H1 (cell line): ENCODE data around the gene SLC35D3. TPM values are rescaled to one million over a fixed set of nuclear protein-coding genes. Genes with fewer than 3 reads are reported as not detected.

Source experiments
- EP300 ChIP-seq, 2 experiments: IDR thresholded peaks; 1 replicate in 1 of 2; 2 replicates in 1 of 2; pipeline ENCODE4 v1.6.1; 2011 to 2012; ENCODE audit warnings: low read depth in 2 of 2, low read length in 2 of 2, mild to moderate bottlenecking in 2 of 2, borderline replicate concordance in 1 of 2, inconsistent platforms in 1 of 2, moderate library complexity in 1 of 2
- SP2 ChIP-seq: IDR thresholded peaks from 2 replicates; pipeline ENCODE4 v1.6.1; 2012; ENCODE audit warnings: mild to moderate bottlenecking, low read length, inconsistent platforms
- polyA plus RNA-seq, 7 experiments: library from polyadenylated mRNA; depleted of rRNA in 3 of 7; stranded (reverse) in 5 of 7; unstranded in 2 of 7; fragments of >200 nt in 5 of 7; fragments of 200-250 nt in 2 of 7; gene quantifications; 1 replicate in 5 of 7; 2 replicates in 1 of 7; 4 replicates in 1 of 7; pipeline versions ENCODE4 v1.2.1 to v1.2.3, GENCODE V29; 2011 to 2013; ENCODE audit warnings: missing spikeins in 2 of 7, mixed read lengths in 2 of 7
- total RNA-seq: library from RNA; stranded (reverse); fragmentation: NEBNext Ultra II Directional; extraction: Animal tissue kit (Norgen Biotek cat#: 25700); gene quantifications from 2 replicates; pipeline ENCODE4 v1.2.1, GENCODE V29; 2021

Gene SLC35D3
- total and polyA plus RNA-seq, 2 of the 8 experiments (the other 6 are each of a cell fraction or from before 2014, with no cell fraction given), result 0.27 to 0.39 TPM

GRCh38 chr6:136950436-136951126 lies 28.5 kb downstream of the SLC35D3 start (continued):
- TF ChIP-seq SP2, result no peak
- no peak for TF ChIP-seq EP300 (IDR thresholded peaks at IDR 0.05; ENCODE audit: borderline replicate concordance in 1 of 2, low read depth in 2 of 2, low read length in 2 of 2)
- TF ChIP-seq, all 59 proteins: peak for 0
